ENCODE measurements around the gene SLC66A1. TPM values are rescaled to one million over a fixed set of nuclear protein-coding genes. Genes with fewer than 3 reads are reported as not detected.

Gene SLC66A1
- total RNA-seq, 2 donors from 2014 or later, result 9.5 to 10.5 TPM

- DNase-seq, result peak in 1 of 2 donors; percentile 23
- Mint-ChIP-seq H3K27ac (no peak overlapping the region), H3K27me3 (ENCODE audit: low read depth) (no peaks in the 10 kb centered on the region), H3K36me3 (ENCODE audit: insufficient read depth in 2 of 2) (no peaks in the 10 kb centered on the region), H3K4me1 (ENCODE audit: low read depth) (peaks cover 42% of the 10 kb centered on the region), H3K4me3 (no peak overlapping the region), H3K9me3 (no peaks in the 10 kb centered on the region)
- ATAC-seq (replicated peaks in 1 of 2), result peak; percentile 14 to 30
Observed at GRCh38 chr1:19333587-19334354, 21.6 kb downstream of the SLC66A1 start.

DNA sequence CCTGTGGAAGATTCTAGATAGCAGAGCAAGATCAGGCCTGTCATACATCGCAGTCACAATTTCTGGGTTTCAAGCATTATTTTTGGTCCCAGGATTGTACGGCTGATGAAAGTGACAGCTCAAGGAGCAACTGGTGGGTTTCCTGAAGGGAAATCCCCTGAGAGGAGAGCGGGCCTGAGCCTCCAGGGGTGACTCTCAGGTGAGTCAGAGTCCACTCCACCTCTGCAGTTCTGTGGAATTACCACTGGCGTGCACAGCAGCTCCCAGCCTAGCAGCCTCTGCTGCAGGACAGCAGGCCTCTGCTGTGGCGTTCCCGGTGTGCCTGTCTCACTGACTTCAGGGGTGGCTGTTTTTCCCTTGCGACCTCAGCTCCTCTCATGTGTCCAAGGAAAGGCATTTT, 24.4 kb downstream of the SLC66A1 start:
- Mint-ChIP-seq H3K9me3 (no peaks in the 10 kb centered on the region), H3K36me3 (ENCODE audit: insufficient read depth in 2 of 2) (peaks cover 2 to 3% of the 10 kb centered on the region in 2 donors), H3K27ac (peak overlapping the region; percentile 61), H3K27me3 (ENCODE audit: low read depth) (no peaks in the 10 kb centered on the region), H3K4me3 (peak overlapping the region; percentile 25 to 44), H3K4me1 (ENCODE audit: low read depth) (peaks cover 46% of the 10 kb centered on the region)
- ATAC-seq (replicated peaks in 1 of 2), result peak; percentile 94
- peak; percentile 65 to 80 for DNase-seq

- peaks cover 2 to 3% of the 10 kb centered on the region in 2 donors for H3K36me3 Mint-ChIP-seq (ENCODE audit: insufficient read depth in 2 of 2)
- H3K27ac Mint-ChIP-seq, result peak overlapping the region; percentile 61
- H3K4me3 Mint-ChIP-seq, result peak overlapping the region; percentile 44 to 53
- no peaks in the 10 kb centered on the region for H3K9me3 Mint-ChIP-seq
- H3K27me3 Mint-ChIP-seq (ENCODE audit: low read depth), result no peaks in the 10 kb centered on the region
- H3K4me1 Mint-ChIP-seq (ENCODE audit: low read depth), result peaks cover 51% of the 10 kb centered on the region
- DNase-seq (no peak), ATAC-seq (replicated peaks in 1 of 2) (no peak)
Observed at GRCh38 chr1:19337289-19337688, 25.2 kb downstream of the SLC66A1 start.

GRCh38 chr1:19338323-19338762, 26.2 kb downstream of the SLC66A1 start:
- no peak overlapping the region for H3K4me3 Mint-ChIP-seq
- peaks cover 2 to 3% of the 10 kb centered on the region in 2 donors for H3K36me3 Mint-ChIP-seq (ENCODE audit: insufficient read depth in 2 of 2)
- peaks cover 51% of the 10 kb centered on the region for H3K4me1 Mint-ChIP-seq (ENCODE audit: low read depth)
- H3K27me3 Mint-ChIP-seq (ENCODE audit: low read depth), result no peaks in the 10 kb centered on the region
- H3K27ac Mint-ChIP-seq, result no peak overlapping the region
- ATAC-seq (replicated peaks in 1 of 2), result no peak
- no peak for DNase-seq
- H3K9me3 Mint-ChIP-seq, result no peaks in the 10 kb centered on the region

- peaks cover 45% of the 10 kb centered on the region for H3K4me1 Mint-ChIP-seq (ENCODE audit: low read depth)
- peaks cover 2 to 3% of the 10 kb centered on the region in 2 donors for H3K36me3 Mint-ChIP-seq (ENCODE audit: insufficient read depth in 2 of 2)
- DNase-seq, result no peak
- no peaks in the 10 kb centered on the region for H3K9me3 Mint-ChIP-seq
- no peak for ATAC-seq (replicated peaks in 1 of 2)
- H3K27me3 Mint-ChIP-seq (ENCODE audit: low read depth), result no peaks in the 10 kb centered on the region
- no peak overlapping the region for H3K27ac Mint-ChIP-seq
- no peak overlapping the region for H3K4me3 Mint-ChIP-seq
Observed at GRCh38 chr1:19339214-19339861, 27.2 kb downstream of the SLC66A1 start.

DNA sequence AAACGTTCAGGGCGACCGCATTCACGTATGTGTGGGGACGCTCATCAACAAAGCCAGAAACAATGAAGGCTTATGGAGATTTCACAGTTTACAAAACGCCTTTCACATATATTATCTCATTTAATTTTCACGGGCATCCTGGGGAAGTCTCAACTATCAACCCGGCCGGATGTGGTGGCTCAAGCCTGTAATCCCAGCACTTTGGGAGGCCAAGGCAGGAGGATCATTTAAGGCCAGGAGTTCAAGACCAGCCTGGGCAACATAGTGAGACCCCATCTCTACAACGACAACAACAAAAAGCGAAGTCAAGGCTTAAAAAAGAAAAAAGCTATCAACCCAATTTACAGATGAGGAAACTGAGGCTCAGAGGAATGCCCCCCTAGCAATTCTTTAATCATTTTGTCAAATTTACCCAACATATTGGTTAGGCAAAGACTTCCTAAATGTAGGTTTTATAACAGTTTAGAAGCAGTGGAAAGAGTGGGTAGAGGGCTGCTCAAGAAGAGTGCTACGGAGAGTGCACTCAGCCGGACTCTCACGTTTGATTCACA, 28.3 kb downstream of the SLC66A1 start:
- peak overlapping the region; percentile 30 for H3K27ac Mint-ChIP-seq

GRCh38 chr1:19341201-19342061, 29.3 kb downstream of the SLC66A1 start:
- no peak overlapping the region for H3K4me3 Mint-ChIP-seq
- peak overlapping the region; percentile 42 for H3K27ac Mint-ChIP-seq
- peaks cover 28% of the 10 kb centered on the region for H3K4me1 Mint-ChIP-seq (ENCODE audit: low read depth)
- DNase-seq (peak; percentile 77 to 86), ATAC-seq (replicated peaks in 1 of 2) (peak; percentile 40 to 58)
- no peaks in the 10 kb centered on the region for H3K27me3 Mint-ChIP-seq (ENCODE audit: low read depth)
- no peaks in the 10 kb centered on the region for H3K9me3 Mint-ChIP-seq
- peaks cover 2 to 3% of the 10 kb centered on the region in 2 donors for H3K36me3 Mint-ChIP-seq (ENCODE audit: insufficient read depth in 2 of 2)

More for the DNA sequence above, 28.3 kb downstream of the SLC66A1 start:
- Mint-ChIP-seq H3K4me3 (no peak overlapping the region), H3K4me1 (ENCODE audit: low read depth) (peaks cover 37% of the 10 kb centered on the region), H3K36me3 (ENCODE audit: insufficient read depth in 2 of 2) (peaks cover 2 to 3% of the 10 kb centered on the region in 2 donors), H3K27me3 (ENCODE audit: low read depth) (no peaks in the 10 kb centered on the region), H3K9me3 (no peaks in the 10 kb centered on the region)
- DNase-seq (no peak), ATAC-seq (replicated peaks in 1 of 2) (no peak)

DNA sequence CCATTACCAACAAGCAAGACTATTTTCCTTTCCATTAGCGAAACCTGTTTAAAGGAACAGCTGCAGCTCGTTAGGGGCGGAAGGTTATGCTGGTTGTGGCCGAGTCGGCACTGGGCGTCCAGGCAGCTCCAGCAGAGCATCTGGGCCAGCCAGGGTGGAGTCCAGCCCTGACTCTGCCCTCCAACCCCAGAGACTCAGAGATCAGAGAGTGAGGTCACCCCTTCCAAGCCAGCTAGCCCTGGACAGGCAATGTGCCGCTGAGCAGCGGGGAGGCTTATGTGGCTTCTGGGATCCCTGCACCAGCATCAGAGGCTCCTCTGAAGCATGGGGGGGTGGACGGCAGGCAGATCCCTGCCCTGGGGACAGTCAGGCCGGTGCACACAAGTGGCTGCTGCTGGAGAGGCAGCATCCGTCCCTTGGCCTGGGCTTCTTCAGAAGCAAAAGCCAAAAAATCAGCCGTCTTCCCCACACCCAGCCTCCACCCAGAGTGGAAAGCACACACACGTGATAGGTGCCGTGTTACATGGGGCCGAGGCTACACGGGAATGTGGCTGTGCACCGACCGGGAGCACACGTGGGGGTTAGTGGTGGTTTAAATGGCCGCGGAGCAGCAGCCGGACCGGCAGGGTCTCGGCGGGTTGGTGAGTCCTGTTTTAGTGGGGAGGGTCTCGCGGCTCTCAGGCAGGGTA, 30.1 kb downstream of the SLC66A1 start:
- Mint-ChIP-seq H3K4me1 (ENCODE audit: low read depth) (peaks cover 20% of the 10 kb centered on the region), H3K4me3 (no peak overlapping the region), H3K27ac (no peak overlapping the region), H3K9me3 (no peaks in the 10 kb centered on the region), H3K36me3 (ENCODE audit: insufficient read depth in 2 of 2) (peaks cover 2 to 3% of the 10 kb centered on the region in 2 donors), H3K27me3 (ENCODE audit: low read depth) (no peaks in the 10 kb centered on the region)
- DNase-seq, result no peak
- ATAC-seq (replicated peaks in 1 of 2), result no peak

GRCh38 chr1:19342894-19343616, 30.9 kb downstream of the SLC66A1 start:
- Mint-ChIP-seq H3K4me1 (ENCODE audit: low read depth) (peaks cover 11% of the 10 kb centered on the region), H3K4me3 (no peak overlapping the region), H3K27me3 (ENCODE audit: low read depth) (no peaks in the 10 kb centered on the region), H3K36me3 (ENCODE audit: insufficient read depth in 2 of 2) (peaks cover 2 to 3% of the 10 kb centered on the region in 2 donors), H3K27ac (no peak overlapping the region), H3K9me3 (no peaks in the 10 kb centered on the region)
- DNase-seq, result no peak
- no peak for ATAC-seq (replicated peaks in 1 of 2)

- Mint-ChIP-seq H3K27me3 (ENCODE audit: low read depth) (no peaks in the 10 kb centered on the region), H3K36me3 (ENCODE audit: insufficient read depth in 2 of 2) (peaks cover 2 to 3% of the 10 kb centered on the region in 2 donors), H3K27ac (no peak overlapping the region), H3K4me3 (no peak overlapping the region), H3K4me1 (ENCODE audit: low read depth) (peaks cover 9% of the 10 kb centered on the region), H3K9me3 (no peaks in the 10 kb centered on the region)
- DNase-seq (no peak), ATAC-seq (replicated peaks in 1 of 2) (no peak)
Observed at GRCh38 chr1:19343617-19344350, 31.7 kb downstream of the SLC66A1 start.

GRCh38 chr1:19344372-19344810, 32.3 kb downstream of the SLC66A1 start:
- DNase-seq, result peak; percentile 49 to 68
- Mint-ChIP-seq H3K27me3 (ENCODE audit: low read depth) (no peaks in the 10 kb centered on the region), H3K4me1 (ENCODE audit: low read depth) (peaks cover 9% of the 10 kb centered on the region), H3K4me3 (no peak overlapping the region), H3K27ac (no peak overlapping the region), H3K9me3 (no peaks in the 10 kb centered on the region), H3K36me3 (ENCODE audit: insufficient read depth in 2 of 2) (peaks cover 2 to 3% of the 10 kb centered on the region in 2 donors)
- ATAC-seq (replicated peaks in 1 of 2), result peak; percentile 55 to 61
